Activated CD4-positive, alpha-beta memory T cell treated with anti-CD3 and anti-CD28 coated beads, Interleukin-2, amount 10 ng/mL, durations not matched to agents 7 days and 5 days (primary cell): Measurements from ENCODE around the gene SLC25A6. TPM values are rescaled to one million over a fixed set of nuclear protein-coding genes. Genes with fewer than 3 reads are reported as not detected.
"Not testable (repeated sequence)": the region's sequence is repeated elsewhere in the genome, so short reads cannot be mapped to it uniquely, and the experiment has no call there.

ENCODE experiments used
- CTCF ChIA-PET: fragments of 350-600 bp; sonication (Branson Sonifier 250); formaldehyde crosslinking; loops from one replicate; lab custom pipeline; 2021; ENCODE audit warnings: antibody characterized with exemption, inconsistent platforms; lab: Charles Lee
- POLR2A ChIA-PET: fragments of 350-600 bp; sonication (Branson Sonifier 250); formaldehyde crosslinking; loops from one replicate; lab custom pipeline; 2021; ENCODE audit warnings: antibody characterized with exemption; lab: Charles Lee
- DNase-seq: peaks from one replicate; pipeline ENCODE4 v3.0.0-alpha.2; 2020
- H3K27ac Mint-ChIP-seq: one replicate; pipeline ENCODE4 v1.8.0; 2021; ENCODE audit warnings: mild to moderate bottlenecking, mixed read lengths
- H3K27me3 Mint-ChIP-seq: one replicate; pipeline ENCODE4 v1.8.0; 2021; ENCODE audit warnings: mixed read lengths
- H3K36me3 Mint-ChIP-seq: one replicate; pipeline ENCODE4 v1.8.0; 2021; ENCODE audit warnings: low read depth, mixed read lengths
- H3K4me1 Mint-ChIP-seq: one replicate; pipeline ENCODE4 v1.8.0; 2021; ENCODE audit warnings: mixed read lengths
- H3K4me3 Mint-ChIP-seq: one replicate; pipeline ENCODE4 v1.8.0; 2021; ENCODE audit warnings: mild to moderate bottlenecking, mixed read lengths
- H3K9me3 Mint-ChIP-seq: one replicate; pipeline ENCODE4 v1.8.0; 2021; ENCODE audit warnings: mixed read lengths
- total RNA-seq, 2 experiments: library from RNA; stranded (reverse); gene quantifications; one replicate each; pipeline ENCODE4 v1.2.3, GENCODE V29; 2021

Gene SLC25A6
- total RNA-seq, 2 experiments from 2014 or later, result 249 to 255 TPM

DNA sequence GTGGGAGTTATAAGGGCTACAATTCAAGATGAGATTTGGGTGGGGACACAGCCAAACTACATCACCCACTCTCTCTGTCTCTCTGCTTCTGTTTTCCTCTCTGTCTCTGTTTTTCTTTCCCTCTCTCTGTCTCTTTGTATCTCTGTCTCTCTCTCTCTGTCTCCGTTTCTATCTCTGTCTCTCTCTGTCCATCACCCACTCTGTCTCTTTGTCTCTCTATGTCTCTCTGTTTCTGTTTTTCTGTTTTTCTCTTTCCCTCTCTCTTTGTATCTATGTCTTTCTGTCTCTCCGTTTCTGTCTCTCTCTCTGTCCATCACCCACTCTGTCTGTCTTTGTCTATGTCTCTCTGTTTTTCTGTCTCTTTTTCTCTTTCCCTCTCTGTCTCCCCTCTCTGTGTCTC is 30.0 kb downstream of the SLC25A6 start:
- Mint-ChIP-seq H3K4me1 (peaks cover 3% of the 10 kb centered on the region), H3K27me3 (no peaks in the 10 kb centered on the region), H3K27ac (no peak overlapping the region), H3K9me3 (peaks cover 7% of the 10 kb centered on the region), H3K36me3 (peaks cover 43% of the 10 kb centered on the region), H3K4me3 (no peak overlapping the region)
- ChIA-PET POLR2A (no interaction called here), CTCF (no interaction called here)
- DNase-seq, result no peak

DNA sequence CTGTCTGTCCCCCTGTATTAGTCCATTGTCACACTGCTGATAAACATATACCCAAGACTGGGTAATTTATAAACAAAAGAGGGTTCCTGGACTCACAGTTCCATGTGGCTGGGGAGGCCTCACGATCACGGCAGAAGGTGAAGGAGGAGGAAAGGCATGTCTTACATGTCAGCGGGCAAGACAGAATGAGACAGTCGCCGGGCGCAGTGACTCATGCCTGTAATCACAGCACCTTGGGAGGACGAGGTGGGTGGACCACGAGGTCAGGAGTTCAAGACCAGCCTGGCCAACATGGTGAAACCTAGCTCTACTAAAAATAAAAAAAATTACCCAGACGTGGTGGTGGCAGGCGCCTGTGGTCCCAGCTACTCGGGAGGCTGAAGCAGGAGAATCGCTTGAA is 30.6 kb downstream of the SLC25A6 start:
- H3K9me3 Mint-ChIP-seq, result peaks cover 7% of the 10 kb centered on the region
- no peak for DNase-seq
- H3K27me3 Mint-ChIP-seq, result no peaks in the 10 kb centered on the region
- ChIA-PET CTCF (no interaction called here), POLR2A (no interaction called here)
- H3K4me3 Mint-ChIP-seq, result no peak overlapping the region
- H3K36me3 Mint-ChIP-seq, result peaks cover 44% of the 10 kb centered on the region
- peaks cover 3% of the 10 kb centered on the region for H3K4me1 Mint-ChIP-seq
- H3K27ac Mint-ChIP-seq, result no peak overlapping the region

GRCh38 chrX:1360171-1360570 is 31.7 kb downstream of the SLC25A6 start:
- no peak overlapping the region for H3K4me3 Mint-ChIP-seq
- peaks cover 7% of the 10 kb centered on the region for H3K9me3 Mint-ChIP-seq
- H3K36me3 Mint-ChIP-seq, result peaks cover 49% of the 10 kb centered on the region
- DNase-seq, result no peak
- H3K4me1 Mint-ChIP-seq, result peaks cover 9% of the 10 kb centered on the region
- H3K27ac Mint-ChIP-seq, result no peak overlapping the region
- ChIA-PET CTCF (no interaction called here), POLR2A (no interaction called here)
- no peaks in the 10 kb centered on the region for H3K27me3 Mint-ChIP-seq

- DNase-seq, result no peak
- H3K9me3 Mint-ChIP-seq, result peaks cover 7% of the 10 kb centered on the region
- H3K36me3 Mint-ChIP-seq, result peaks cover 45% of the 10 kb centered on the region
- no peaks in the 10 kb centered on the region for H3K27me3 Mint-ChIP-seq
- H3K27ac Mint-ChIP-seq, result no peak overlapping the region
- CTCF ChIA-PET, result no interaction called here
- POLR2A ChIA-PET, result no interaction called here
- no peak overlapping the region for H3K4me3 Mint-ChIP-seq
- H3K4me1 Mint-ChIP-seq, result peaks cover 9% of the 10 kb centered on the region
Measured at GRCh38 chrX:1359477-1359873, 32.4 kb downstream of the SLC25A6 start.

DNA sequence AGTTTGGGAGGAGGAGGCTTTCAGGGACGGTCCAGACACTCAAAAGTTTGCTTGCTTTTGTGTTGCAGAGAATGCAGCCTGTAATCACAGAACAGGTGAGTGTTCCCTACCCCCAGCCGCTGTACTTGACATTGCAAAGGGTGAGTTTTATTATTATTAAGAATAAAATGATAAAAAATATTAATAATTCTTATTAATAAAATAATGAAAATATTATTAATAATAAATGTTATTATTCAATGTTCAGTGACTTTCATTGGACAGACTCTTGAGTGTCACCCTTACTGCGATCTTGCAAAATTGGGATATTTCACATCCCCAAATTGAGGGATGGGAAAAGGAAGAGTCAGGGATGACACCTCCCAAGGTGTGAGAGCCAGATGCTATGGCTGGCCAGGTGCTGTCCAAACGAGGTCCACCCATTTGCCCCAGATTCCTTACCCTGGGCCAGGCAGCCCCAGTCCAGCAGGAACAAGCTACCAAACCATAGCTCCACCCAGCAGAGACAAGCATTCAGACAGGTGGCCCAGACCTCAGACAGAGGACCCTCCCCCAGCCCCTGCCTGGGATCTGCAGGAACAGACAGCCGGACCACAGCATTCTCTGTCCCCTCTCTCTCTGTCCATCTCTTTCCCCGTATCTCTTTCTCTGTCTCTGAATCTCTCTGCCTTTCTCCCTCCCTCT is 33.0 kb downstream of the SLC25A6 start:
- peaks cover 7% of the 10 kb centered on the region for H3K9me3 Mint-ChIP-seq
- DNase-seq, result no peak
- H3K4me3 Mint-ChIP-seq, result no peak overlapping the region
- POLR2A ChIA-PET, result no interaction called here
- no peaks in the 10 kb centered on the region for H3K27me3 Mint-ChIP-seq
- peaks cover 48% of the 10 kb centered on the region for H3K36me3 Mint-ChIP-seq
- peaks cover 13% of the 10 kb centered on the region for H3K4me1 Mint-ChIP-seq
- H3K27ac Mint-ChIP-seq, result no peak overlapping the region
- CTCF ChIA-PET, result no interaction called here

DNA sequence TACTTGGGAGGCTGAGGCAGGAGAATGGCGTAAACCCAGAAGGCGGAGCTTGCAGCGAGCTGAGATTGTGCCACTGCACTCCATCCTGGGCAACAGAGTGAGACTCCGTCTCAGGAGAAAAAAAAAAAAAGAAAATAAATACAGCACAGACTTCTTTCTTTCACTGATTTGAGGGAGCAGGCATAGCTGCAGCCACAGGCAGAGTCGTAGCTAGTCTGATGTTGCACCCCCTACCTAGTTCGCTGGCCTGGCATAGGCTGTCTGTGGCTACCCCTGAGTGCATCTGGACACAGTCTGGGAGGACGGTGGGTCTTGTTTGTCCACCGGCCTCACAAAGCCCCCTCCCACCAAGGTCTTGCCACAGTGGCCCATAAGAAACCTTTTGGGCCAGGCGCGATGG is 33.9 kb downstream of the SLC25A6 start:
- POLR2A ChIA-PET, result no interaction called here

DNA sequence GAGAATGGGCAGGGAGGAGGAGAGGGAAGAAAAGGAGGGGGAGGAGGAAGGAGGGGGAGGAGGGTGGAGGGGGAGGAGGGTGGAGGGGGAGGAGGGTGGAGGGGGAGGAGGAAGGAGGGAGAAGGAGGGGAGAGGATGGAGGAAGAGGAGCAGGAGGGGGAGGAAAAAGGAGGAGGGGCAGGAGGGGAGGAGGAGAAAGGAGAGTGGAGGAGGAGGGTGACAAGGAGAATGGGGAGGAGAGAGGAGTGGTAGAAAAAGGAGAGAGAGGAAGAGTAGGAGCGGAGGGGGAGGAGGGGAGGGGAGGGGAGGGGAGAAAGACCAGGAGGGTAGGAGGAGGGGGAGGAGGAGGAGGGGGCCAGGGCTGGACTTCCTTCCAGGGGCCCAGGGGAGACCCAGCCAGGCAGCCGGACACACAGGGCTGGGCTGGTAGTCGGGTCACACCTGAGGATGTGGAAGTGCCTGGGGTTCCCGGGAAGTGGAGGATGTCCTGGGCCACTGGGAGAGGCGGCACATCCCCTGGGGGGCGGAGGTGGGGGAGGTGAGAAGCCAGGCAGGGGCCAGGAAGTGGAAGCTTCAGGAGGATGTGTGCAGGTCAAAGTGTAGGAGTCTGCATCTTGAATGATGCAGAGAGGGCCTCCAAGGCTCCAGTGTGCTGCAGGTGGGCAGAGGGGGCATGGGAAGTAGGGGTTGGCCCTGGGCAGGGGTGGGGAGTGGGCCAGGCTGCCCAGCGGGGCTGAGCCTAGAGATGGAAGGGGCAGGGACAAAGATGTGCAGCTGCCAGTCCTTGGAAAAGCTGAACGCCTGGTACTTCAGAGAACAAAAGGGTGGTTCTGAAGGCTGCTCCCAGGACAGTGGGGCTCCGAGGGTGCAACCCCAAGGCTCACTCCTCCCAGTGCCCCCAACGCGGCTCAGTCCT is 36.5 kb downstream of the SLC25A6 start:
- no peaks in the 10 kb centered on the region for H3K27me3 Mint-ChIP-seq
- DNase-seq, result no peak
- peaks cover 47% of the 10 kb centered on the region for H3K36me3 Mint-ChIP-seq
- H3K4me1 Mint-ChIP-seq, result peaks cover 10% of the 10 kb centered on the region
- no peak overlapping the region for H3K4me3 Mint-ChIP-seq
- peak overlapping the region; percentile 53 for H3K27ac Mint-ChIP-seq
- POLR2A ChIA-PET, result no interaction called here
- peaks cover 7% of the 10 kb centered on the region for H3K9me3 Mint-ChIP-seq
- CTCF ChIA-PET, result no interaction called here

More for the DNA sequence above, 33.9 kb downstream of the SLC25A6 start:
- no peak for DNase-seq
- Mint-ChIP-seq H3K36me3 (peaks cover 48% of the 10 kb centered on the region), H3K27me3 (no peaks in the 10 kb centered on the region), H3K4me1 (peaks cover 13% of the 10 kb centered on the region), H3K27ac (no peak overlapping the region), H3K9me3 (peaks cover 7% of the 10 kb centered on the region), H3K4me3 (no peak overlapping the region)
- CTCF ChIA-PET, result no interaction called here

GRCh38 chrX:1354036-1355019 is 37.6 kb downstream of the SLC25A6 start:
- H3K4me1 Mint-ChIP-seq, result peaks cover 10% of the 10 kb centered on the region
- POLR2A ChIA-PET, result no interaction called here
- H3K27ac Mint-ChIP-seq, result peak overlapping the region; percentile 68
- H3K27me3 Mint-ChIP-seq, result no peaks in the 10 kb centered on the region
- CTCF ChIA-PET, result no interaction called here
- H3K36me3 Mint-ChIP-seq, result peaks cover 36% of the 10 kb centered on the region
- H3K9me3 Mint-ChIP-seq, result peaks cover under 1% of the 10 kb centered on the region
- no peak for DNase-seq
- H3K4me3 Mint-ChIP-seq, result no peak overlapping the region

GRCh38 chrX:1351981-1352714 is 39.8 kb downstream of the SLC25A6 start:
- no peak overlapping the region for H3K27ac Mint-ChIP-seq
- CTCF ChIA-PET, result no interaction called here
- no peaks in the 10 kb centered on the region for H3K9me3 Mint-ChIP-seq
- H3K36me3 Mint-ChIP-seq, result peaks cover 33% of the 10 kb centered on the region
- no peak for DNase-seq
- H3K4me3 Mint-ChIP-seq, result no peak overlapping the region
- H3K4me1 Mint-ChIP-seq, result peaks cover 10% of the 10 kb centered on the region
- POLR2A ChIA-PET, result no interaction called here
- no peaks in the 10 kb centered on the region for H3K27me3 Mint-ChIP-seq

DNA sequence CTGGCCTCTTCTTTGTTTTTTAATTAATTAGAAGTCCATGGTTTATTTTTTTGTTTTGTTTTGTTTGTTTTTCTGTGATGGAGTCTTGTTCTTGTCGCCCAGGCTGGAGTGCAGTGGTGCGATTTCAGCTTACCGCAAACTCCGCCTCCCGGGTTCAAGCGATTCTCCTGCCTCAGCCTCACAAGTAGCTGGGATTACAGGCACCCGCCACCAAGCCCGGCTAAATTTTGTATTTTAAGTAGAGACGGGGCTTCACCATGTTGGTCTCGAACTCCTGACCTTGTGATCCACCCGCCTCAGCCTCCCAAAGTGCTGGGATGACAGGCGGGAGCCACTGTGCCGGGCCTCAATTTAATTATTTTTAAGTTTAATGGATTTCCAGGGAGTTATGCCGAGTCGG is 42.3 kb downstream of the SLC25A6 start:
- CTCF ChIA-PET, H3K4me3 Mint-ChIP-seq, H3K27me3 Mint-ChIP-seq, H3K9me3 Mint-ChIP-seq, DNase-seq, H3K27ac Mint-ChIP-seq, POLR2A ChIA-PET, H3K4me1 Mint-ChIP-seq: not testable (repeated sequence)
- peaks cover 39% of the 10 kb centered on the region for H3K36me3 Mint-ChIP-seq

GRCh38 chrX:1341545-1342184 is 50.2 kb downstream of the SLC25A6 start:
- peaks cover 61% of the 10 kb centered on the region for H3K36me3 Mint-ChIP-seq
- no peaks in the 10 kb centered on the region for H3K27me3 Mint-ChIP-seq
- H3K27ac Mint-ChIP-seq, result no peak overlapping the region
- DNase-seq, result no peak
- ChIA-PET CTCF (no interaction called here), POLR2A (no interaction called here)
- H3K9me3 Mint-ChIP-seq, result peaks cover 24% of the 10 kb centered on the region
- H3K4me1 Mint-ChIP-seq, result peaks cover 12% of the 10 kb centered on the region
- no peak overlapping the region for H3K4me3 Mint-ChIP-seq
